T47D (cell line): Measurements from ENCODE around the gene PPP2R5E.
"Not testable (repeated sequence)": the region's sequence is repeated elsewhere in the genome, so short reads cannot be mapped to it uniquely, and the experiment has no call there.

ENCODE experiments used
- DNase-seq, 2 experiments: peaks; one replicate each; pipeline versions ENCODE4 v3.0.0 to v3.0.0-alpha.2; 2011 to 2012; ENCODE audit warnings: low read depth in 1 of 2, low spot score in 1 of 2
- JUND ChIP-seq: IDR thresholded peaks from 2 replicates; pipeline ENCODE4 v1.6.1; 2012; ENCODE audit warnings: low read depth
- in situ Hi-C: cut with HindIII; loops from 2 replicates; pipeline ENCODE4 v1.10.0; 2016; ENCODE audit warnings: low sequenced_read_pairs, low pct_unique_long_range_greater_than_20kb

PPP2R5E gene

GRCh38 chr14:63401646-63402045 is 141.5 kb downstream of the PPP2R5E start:
- TF ChIP-seq JUND = no peak
- in situ Hi-C loops = no loop called here
- DNase-seq = no peak

DNA sequence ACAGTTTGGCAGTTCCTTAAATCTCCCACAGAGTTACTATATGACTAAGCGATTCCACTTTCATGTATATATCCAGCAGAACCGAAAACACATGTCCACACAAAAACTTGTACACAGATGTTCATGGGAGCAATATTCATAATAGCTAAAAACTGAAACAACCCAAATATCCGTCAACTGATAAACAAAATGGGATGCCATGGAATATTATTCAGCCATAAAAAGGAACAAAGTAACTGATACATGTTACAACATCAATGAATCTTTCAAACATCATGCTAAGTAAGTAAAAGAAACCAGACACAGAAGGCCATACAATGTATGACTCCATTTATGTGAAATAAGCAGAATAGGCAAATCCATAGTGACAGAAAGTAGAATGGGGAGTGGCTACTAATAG is 144.2 kb downstream of the PPP2R5E start:
- in situ Hi-C loops = no loop called here
- DNase-seq = no peak
- no peak for TF ChIP-seq JUND

- peak in 1 of 2 experiments; percentile 59 for DNase-seq
- in situ Hi-C loops = no loop called here
- no peak for TF ChIP-seq JUND
Observed at GRCh38 chr14:63394841-63395240, 148.3 kb downstream of the PPP2R5E start.

DNA sequence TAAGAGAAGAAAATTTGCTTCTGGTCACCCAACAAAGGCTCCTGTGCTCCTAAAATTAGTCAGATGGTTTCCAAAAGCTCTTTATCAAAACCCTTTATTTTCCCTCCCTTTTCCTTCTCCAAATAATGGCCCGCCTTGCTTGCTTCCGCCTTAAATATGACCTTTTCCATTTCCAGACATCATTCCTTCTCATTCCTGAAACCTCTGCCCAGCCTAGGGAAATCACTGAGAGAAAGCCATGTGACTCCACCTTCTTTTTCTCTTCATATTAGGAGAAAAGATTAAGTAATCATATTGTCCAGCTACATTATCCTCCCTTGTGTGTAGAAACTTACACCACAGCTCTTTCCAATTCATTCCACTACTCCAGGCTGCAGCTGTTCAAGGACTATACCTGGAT is 148.7 kb downstream of the PPP2R5E start:
- DNase-seq = no peak
- in situ Hi-C loops = no loop called here
- TF ChIP-seq JUND = no peak

GRCh38 chr14:63393012-63393411 is 150.2 kb downstream of the PPP2R5E start:
- no peak for TF ChIP-seq JUND
- in situ Hi-C loops = no loop called here
- no peak for DNase-seq

- no peak for TF ChIP-seq JUND
- in situ Hi-C loops = no loop called here
- DNase-seq = no peak
Observed at GRCh38 chr14:63392236-63392635, 150.9 kb downstream of the PPP2R5E start.

DNA sequence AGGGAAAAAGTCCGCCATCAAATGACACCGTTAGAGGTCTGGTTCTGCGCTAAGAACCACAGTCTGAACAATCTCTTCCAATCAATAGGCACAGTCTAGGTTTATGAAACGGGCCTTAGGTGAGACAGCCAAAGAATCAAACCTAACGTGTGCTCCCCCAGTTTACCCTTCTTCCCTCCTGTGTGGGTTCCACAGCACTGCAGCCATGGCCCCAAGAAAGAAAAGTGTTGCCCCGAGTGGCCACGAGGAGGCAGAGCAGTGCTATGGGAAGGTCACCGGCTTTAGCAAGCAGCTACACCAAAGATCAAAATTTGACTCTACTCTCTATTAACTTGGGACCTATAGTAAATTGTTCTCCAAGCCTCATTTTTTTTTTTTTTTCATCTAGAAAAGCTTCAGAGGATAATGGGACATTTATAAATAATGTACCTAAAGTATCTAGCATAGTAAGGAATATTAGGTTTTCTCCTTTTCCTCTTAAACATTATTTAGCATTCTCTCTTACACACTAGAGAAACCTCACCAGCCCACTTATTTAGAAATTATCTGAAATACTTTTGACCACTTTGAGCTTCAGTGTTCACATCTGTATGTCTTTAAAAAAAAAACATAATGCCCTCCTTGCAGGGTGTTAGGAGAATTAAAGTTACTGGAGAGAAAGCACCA is 154.3 kb downstream of the PPP2R5E start:
- TF ChIP-seq JUND = no peak
- in situ Hi-C loops = no loop called here
- peak in 1 of 2 experiments; percentile 68 for DNase-seq

GRCh38 chr14:63387711-63388110 is 155.5 kb downstream of the PPP2R5E start:
- no peak for DNase-seq
- in situ Hi-C loops = no loop called here
- TF ChIP-seq JUND = no peak

DNA sequence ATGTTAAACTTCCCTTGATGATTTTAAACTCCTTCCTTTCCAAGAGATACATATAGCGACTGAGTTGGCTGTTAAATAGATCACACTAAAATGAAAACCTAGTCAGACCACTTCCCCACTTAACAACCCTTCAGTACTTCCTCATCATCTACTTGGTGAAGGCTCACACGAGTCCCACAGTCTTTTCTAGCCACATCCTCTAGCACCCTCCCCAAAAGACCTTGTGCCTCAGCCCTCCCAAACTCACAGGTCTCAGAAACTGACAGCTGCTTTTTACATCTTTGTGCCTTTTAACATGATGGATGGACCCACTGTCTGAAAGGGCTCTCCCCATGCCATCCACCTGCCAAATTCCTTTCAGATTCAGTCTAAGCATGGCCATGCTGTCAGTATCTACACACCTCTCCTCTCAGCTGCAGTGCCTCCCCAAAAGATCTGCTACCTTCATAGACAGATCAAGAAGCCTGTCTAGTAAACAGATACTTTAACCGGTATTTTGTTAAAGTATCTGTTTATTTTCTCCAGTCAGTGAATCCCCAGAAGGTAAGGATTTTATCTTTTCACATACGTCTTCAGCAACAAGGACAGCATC is 159.3 kb downstream of the PPP2R5E start:
- in situ Hi-C loops = no loop called here
- no peak for DNase-seq
- no peak for TF ChIP-seq JUND

DNA sequence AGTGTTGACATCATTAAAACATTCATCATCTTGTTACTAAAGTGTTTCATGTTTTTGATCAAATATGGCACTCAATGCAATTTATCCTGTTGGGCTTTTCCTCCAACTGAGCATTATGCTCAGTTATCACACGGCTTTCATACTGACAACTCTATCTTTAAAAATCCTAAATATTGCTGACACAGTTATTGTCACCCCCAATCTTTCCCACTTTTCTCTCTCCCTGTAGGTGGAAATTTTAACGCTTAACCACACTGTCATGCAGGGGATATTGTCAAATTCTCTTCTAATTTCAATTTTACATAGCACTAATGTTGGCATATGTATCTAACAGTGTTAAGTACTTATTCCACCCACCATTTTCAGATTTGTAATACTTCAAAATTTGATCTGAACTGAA is 164.7 kb downstream of the PPP2R5E start:
- no peak for DNase-seq
- in situ Hi-C loops = no loop called here
- TF ChIP-seq JUND = no peak

DNA sequence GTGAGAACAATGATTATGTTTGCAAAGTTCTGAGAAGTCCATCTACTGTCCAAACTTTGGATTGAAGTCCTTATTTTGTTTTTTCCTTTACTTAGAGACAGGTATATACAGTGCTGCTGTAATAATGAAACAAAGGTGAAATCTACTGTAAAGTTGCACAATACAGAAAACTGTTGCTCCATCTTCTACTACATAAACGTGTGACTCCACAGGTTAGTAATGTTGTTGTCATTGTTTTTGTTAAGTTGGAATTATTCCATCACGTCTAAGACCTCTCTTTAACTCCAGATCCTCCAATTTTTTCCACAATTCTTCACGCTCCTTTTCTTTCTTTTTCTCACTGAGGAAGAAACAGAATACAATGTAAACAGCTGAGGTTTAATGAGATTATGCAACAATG is 167.4 kb downstream of the PPP2R5E start:
- DNase-seq = no peak
- in situ Hi-C loops = no loop called here
- no peak for TF ChIP-seq JUND

DNA sequence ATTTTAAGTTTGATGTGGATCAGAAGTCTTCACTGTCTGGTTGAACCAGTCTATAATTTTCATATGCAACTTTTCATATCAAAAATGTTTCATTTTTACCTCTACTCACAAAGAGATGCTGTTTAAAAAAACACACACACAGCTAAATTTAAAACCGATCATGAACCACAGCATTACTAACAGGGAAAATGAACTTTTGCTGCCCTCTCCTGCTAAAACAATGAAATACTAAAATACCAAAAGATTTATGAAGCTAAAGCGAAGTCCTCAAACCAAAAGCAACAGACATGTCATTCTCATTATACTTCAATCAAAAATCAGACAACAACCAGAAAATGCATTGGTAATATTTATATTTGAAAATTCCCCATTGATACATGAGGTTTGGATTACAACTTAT is 171.6 kb downstream of the PPP2R5E start:
- DNase-seq, in situ Hi-C loops: not testable (repeated sequence)

- TF ChIP-seq JUND = no peak
Observed at GRCh38 chr14:63371033-63371432, 172.1 kb downstream of the PPP2R5E start.

More at GRCh38 chr14:63371033-63371432, 172.1 kb downstream of the PPP2R5E start:
- no peak for DNase-seq
- in situ Hi-C loops = no loop called here
